COLO829 (cell line): ENCODE measurements around the gene DUSP10.

ENCODE experiments used
- DNase-seq: peaks from one replicate; pipeline ENCODE4 v3.0.0; 2012; ENCODE audit warnings: low spot score

The DUSP10 gene

DNA sequence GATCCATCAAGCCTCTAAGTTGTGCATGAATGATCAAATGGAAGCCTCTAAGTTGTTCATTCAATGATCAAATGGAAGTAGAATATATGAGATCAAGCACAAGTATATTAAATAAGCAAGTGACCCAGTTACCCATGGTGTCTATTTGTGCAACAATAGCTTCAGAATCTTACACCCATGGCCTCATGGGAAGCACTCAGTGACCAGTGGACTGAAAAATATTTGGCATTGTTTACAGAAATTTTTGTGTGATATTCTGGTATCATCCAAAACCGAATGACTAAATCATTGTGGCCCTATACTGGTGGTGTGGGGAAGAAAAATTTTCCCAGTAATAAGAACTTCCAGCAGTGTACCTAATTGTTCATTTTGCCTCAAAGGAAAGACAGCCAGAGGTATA, 46.6 kb downstream of the DUSP10 start:
- no peak for DNase-seq

DNA sequence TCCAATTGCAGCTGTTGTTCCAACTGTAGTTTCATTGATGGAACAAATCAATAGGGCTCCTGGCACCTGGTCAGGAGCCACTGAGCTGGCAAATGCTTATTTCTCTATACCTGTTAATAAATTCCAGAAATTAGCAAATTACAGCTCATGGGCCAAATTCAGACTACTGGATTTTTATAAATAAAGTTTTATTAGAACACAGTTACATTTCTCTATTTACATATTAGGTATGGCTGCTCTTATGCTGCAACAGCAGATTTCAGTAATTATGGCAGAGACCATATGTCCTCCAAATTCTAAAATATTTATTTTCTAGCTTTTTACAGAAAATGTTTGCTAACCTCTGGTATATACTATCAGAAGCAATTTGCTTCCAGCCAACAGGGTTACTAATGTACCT, 47.8 kb downstream of the DUSP10 start:
- no peak for DNase-seq

DNA sequence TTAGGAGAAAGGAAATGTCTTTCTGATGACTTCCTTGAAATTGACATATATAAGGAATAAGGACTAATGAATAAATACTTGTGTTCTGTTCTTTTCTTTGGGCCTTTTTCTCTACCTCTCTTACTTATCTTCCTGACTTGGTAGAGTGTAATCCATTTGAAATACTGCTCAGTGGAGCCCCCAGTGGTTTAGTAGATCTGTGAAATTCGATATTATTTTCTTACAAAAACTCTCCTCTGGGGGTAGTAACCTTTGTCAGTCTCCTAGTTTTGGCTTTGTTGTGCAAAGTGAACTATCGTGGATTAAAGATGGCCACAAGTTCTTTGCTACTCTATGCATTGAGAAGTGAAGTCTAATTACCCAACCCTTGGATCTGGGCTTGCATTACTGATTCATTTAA, 48.8 kb downstream of the DUSP10 start:
- DNase-seq: no peak

DNA sequence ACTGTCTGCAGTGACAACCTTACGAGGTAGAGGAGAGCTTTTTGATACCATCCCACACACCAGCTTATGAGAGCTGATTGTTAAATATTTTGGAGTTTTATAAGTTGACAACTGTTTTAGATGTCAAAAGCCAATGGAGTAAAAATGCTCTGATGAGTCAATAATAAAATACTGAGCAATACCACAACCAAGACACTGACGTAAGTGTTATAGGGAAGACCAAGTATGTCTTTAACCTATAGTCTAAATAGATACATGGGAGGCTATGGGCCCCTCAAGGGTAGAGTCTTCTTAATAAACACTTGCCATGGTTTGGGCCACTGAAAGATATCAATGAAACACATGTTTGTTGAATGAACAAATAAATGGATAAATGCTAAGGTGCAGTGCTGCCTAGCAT, 49.2 kb downstream of the DUSP10 start:
- DNase-seq: no peak

DNA sequence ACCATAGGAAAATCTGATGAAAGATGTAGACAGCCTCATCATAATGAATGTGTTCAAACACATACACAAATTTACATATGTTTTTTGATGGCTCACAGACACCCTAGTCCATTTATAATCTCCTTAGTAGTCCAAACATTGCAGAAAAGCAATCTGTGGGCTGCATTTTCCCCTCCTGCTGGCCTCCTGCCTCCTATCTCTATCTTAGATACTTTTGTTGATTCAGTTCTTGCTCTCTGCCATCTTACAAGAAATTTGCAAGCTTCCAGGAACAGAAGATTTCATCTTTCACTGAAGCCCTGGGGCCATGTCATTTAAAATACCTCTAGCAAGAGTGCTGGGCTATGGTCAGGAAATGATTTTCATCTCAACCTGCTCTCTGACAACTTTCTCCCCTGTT, 50.6 kb downstream of the DUSP10 start:
- DNase-seq: no peak

DNA sequence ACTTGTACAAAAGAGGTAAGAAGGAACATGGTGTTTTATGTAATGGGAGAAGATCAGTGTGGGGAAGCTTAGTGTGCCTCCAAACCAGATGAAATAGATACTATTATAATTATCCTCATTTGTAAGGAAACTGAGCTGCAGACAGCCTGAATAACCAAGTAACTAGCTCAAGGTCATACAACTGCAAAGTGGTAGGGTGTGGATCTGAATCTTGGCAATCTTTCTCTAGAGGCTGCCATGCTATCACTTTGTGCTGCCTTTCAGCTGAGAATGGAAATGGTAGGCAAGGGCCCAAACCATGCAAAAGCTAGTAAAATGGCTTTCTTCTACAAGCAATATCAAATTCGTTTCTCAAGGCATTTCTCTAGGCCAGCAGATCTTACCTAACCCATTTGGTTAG, 51.0 kb downstream of the DUSP10 start:
- no peak for DNase-seq

DNA sequence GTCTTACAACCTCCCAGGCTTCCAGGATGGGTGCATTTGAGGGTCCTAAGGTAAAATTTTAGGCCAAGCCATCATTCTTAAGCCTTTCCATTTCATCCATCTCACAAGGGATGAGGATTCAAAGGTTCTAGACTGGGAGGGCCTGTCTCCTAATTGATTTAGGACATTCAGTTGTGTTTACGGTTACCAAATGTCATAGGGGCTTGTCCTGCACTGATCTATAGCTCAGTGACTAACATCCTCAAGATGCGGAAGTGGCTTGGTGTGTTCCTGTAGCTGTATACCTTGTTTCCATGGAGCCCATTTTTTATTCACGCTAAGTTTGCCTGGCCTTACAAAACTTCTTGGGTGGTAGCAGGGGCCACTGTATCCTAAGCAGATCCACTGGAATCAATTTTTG, 52.8 kb downstream of the DUSP10 start:
- DNase-seq: no peak

DNA sequence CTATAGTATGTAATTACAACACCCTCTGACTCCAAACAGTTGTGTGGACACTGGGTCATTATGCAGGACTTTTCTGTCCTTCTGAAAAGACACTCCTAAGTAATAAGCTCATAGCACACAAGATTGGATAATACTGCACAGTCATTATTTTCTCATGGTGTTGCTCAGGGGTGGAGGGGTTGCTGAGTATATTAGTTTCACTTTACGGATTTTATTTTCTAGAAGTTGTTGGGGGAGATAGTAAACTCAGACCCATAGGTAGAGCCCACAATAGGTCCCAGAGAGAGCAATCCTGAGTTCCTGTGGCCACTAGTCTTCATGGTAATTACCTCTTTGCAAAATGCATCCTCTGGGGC, 53.4 kb downstream of the DUSP10 start:
- no peak for DNase-seq

DNA sequence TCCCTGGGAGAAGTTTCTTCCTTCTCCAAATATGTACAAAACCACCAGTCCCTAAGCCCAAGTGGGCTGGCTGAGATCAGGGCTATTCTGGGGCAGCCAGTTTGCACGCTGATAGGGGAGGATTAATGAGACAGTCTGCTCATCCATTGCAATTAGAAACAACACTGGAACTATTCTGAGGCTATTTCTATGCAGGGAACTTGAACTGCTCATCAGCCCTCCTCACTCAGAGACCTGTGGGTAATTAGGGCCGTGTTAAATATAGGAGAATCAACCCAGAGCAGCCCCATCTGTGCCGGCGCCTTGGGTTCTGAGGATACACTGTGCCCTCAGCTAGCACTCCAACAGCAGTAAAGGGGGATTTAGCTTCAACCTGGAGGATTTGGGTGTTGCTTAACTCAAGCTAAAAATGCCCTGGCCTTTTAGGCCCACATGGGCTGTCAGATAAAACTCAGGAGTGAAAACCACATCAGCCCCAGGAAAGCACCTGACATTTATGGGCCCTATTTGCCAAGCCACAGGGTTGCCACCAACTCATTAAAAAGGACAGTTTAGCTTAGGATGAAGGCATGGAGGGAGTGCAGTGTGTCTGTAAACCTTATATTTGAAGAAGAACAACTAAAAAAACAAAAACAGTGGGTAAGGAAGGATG, 53.9 kb downstream of the DUSP10 start:
- DNase-seq: no peak

DNA sequence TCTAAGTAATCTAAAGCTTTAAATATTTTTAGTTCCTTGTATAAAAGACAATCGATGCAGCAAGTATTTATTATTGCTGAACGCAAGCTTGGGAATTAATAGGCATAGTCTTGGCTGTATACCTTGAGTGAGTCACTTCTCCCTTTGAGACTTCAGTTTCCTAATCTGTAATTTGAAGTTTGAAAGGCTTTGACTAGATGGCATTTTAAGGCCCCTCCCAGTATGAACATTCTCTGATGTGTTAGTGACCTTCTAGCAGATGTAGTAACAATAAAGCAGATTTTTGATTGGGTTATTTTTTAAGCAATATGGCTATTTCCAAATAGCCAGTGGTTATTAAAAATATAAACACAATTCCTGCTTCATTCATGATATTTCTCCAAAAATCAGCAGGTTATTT, 58.2 kb downstream of the DUSP10 start:
- no peak for DNase-seq

DNA sequence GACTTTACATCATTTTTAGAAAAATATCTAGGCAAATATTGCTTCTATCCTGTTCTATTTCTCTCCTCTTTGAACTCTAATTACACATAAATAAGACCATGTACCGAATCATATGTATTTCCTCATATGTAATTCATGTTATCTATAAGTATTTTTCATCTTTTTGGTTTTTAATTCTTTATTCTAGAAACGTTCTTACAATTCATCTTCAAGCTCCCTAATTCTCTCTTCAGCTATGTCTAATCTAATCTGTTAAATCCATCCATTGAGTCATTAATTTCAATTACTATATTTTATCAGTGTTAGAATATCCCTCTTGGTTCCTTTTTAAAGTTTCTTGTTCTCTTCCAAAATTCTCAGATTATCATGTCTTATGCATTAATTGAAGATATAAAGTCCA, 61.8 kb downstream of the DUSP10 start:
- DNase-seq: no peak

DNA sequence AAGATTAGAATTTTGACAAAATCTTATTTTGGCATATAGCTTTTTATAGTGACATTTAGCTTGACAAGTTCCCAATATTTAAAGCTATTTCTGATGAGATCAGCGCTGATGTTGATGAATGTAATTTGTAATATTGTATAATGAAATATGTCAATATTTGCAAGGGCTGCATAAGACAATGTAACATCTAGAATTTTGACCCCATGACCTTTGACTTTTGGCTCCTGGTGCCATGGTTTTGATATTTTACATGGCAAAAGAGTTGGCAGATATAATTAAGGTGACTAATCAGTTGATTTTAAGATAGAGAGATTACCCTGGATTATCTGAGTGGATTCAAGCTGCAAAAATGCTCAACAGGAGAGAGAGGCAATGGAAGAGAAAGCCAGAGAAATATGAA, 63.9 kb downstream of the DUSP10 start:
- no peak for DNase-seq

DNA sequence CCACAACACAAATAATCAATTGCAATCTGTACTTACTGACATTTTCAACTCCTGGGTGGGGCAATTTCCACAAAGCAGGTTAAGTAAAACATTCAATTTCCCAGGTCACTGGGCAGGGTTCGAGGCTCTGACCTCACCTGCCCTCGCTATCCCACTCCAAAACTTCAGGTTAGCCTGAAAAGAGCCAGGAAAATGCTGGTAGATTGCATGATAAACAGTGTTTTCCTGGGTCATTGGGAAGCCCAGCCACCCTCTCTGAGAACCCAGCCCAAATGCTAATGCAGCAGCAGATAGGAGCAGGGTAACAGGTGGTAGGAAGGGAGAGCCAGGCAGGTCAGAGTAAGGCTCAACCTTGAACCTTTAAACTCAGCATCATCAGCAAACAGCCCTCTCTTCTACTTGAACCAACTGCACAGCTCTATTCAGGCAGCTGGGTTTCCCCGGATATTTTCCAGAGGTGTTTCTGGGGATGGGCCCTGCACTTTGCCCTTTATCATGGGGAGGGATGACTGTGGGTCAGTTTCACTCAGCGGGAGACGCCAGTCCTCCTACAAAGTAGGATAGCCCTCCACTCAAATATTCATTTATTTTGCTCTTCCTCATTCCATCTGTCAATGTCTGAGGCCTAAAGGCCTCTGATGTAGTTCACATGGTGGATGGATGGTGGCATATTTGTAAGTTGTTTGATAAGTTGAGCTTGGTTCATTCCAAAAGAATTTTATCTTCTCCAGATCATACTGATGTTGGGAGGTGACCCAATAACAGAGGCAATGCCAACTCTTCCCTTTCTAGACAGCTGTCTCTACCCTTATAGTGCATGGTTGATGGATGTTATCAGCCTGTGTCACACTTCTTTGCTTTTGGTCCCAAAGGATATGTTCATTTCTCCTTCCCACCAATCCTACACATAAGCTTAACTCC, 65.7 kb downstream of the DUSP10 start:
- no peak for DNase-seq

DNA sequence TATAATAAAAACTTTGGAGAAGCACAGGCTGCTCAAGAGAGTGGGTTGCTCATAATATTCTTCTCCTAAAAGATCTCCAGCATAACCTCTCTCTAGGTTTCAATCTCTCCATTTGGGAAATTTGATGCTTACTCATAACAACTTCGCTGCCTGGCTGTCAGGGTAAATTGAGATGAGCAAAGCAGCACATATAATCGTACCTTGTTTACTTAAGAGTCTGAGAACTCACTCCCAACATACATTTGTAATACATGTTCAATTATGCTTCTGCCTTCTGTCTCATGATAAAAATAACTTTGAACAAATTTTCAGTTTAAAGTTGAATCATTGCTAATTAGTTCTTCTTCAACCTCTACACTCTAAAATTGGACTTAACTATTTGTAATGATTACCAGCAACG, 68.9 kb downstream of the DUSP10 start:
- no peak for DNase-seq

DNA sequence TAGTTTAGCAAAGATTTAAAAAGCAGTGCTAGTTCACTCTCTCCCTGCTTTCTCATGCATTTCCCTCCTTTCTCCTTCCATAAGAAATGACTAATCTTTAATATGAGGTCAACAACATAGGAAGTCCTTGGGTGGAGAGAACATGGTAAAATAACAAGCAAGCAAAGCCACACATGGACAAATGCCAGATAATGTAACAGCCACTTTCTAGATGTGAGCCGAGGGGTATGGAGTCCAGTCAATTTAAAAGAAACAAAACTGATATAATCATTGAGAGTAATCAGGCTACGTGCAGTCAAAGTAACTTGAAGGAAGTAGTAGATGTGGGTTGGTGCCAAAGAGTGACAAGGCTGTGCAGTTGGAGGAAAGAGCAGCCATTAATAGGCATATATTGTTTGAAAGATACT, 69.6 kb downstream of the DUSP10 start:
- no peak for DNase-seq

DNA sequence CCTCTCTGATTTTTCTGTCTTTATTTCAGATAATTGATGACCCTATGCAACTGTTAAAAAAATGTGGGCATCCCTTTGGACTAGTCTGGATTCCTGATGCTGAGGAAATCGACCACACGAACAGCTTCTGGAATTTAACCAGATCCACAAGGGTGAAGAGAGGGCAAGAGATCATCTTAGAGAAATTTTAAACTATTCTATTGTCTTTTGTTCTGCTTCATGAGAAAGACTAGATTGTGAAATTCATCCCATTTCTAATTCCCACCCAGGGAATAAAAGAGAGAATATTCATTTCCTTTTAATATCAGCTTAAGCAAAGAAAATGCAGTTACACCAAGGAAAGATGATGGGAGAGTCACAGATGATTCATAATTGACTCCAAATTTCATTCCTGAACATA, 71.8 kb downstream of the DUSP10 start:
- DNase-seq: peak; percentile 27

DNA sequence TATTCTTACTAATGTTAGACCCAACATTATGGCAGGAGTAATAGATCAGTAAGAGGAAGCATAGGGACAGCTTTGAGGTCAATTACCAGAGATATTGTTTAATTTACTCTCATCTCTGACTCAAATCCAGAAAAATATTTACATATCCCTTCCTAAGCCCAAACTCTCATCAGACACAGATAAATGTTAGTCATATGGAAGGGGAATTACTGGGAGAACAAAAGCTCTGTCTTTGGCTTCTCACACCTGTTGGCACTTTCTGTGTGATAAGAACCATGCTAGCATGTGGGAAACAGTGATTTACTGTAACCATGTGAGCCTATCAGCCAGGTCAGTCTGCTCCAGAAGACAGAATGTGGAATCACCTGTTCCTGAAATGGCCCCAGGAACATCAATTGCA, 72.4 kb downstream of the DUSP10 start:
- DNase-seq: no peak

DNA sequence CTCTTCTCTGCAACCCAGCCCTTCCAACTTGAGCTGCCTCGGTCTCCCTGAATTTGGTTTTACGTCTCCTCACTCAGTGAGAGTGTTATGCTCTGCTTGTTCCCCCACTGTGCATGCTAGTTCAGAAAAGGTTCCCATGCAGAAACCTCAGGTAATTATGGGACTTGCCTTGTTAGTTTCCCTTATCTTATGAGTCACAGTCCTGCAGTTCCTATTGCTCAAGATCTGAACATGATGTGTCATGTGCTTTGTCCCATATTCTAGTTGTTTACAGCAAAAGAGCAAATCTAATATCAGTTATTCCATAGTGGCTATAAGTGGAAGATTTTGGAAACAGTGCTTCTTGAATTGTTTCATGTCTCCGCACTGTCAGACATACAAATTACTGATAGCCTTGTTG, 74.4 kb downstream of the DUSP10 start:
- peak; percentile 40 for DNase-seq

DNA sequence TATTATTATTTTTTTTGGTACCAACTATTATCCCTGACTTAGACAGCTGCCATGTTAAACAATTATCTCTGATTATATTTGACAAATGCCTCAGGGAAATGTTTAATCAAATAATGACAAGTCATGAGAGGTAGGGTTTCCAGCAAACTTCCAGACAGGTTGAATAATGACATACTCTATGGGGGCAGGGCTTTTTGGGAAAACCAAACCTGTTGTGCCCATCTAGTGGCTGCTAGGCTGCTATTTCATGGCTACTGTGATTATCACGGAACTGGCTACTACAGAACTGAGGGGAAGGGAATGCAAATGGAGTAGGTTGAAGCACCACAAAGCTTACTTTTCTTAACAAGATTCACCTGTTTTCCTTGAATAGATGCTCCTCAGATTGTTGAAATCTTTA, 77.6 kb downstream of the DUSP10 start:
- no peak for DNase-seq

DNA sequence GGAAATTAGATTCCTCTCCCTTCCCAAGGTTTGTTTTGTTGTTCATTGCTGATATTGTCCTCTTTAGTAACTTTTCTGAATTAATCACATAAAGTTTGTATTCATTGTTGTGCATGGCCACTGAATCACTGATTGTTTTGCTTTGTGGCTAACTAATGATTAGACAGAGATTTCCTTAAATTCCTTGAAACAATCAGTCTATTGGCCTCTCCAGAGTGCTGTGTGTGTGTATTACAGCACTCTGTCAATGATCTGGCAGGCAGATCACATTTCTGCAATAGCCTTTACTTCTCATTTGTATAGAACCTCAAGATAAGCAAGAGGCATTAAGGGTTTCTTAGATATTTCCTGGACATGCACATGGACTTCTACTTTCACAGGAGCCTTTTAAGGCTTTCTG, 78.6 kb downstream of the DUSP10 start:
- peak; percentile 28 for DNase-seq

DNA sequence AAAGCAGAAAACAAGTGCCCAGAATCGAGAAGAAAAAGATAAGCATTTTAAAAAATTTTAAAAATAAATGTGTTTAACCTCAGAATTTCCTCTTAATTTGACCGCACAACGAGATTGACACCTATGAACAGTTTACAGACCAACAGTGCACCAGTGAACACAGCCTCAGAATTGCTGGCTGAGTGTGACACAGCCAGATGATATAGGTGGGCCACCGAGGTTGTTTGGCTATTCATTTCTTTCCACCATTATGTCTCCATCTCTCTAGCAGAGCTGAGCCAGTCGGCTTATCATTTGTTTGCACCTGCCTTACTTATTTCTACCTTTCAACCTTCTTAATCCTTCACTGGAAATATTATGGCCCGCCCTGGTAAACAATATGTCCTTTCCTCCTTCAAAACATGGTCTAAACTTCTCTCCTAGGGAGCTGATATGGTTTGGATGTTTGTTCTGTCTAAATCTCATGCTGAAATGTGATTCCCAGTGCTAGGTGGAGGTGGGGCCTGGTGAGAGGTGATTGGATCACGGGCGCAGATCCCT, 86.1 kb downstream of the DUSP10 start:
- no peak for DNase-seq
